GM20000 (cell line): ENCODE measurements around the gene CDA.

ENCODE experiments used
- DNase-seq: peaks from one replicate; pipeline ENCODE4 v3.0.0; 2012; ENCODE audit warnings: low spot score
- CTCF ChIP-seq: IDR thresholded peaks from 2 replicates; pipeline ENCODE4 v1.5.1; 2012; ENCODE audit warnings: mild to moderate bottlenecking, control low read depth; ENCODE audit errors: extremely low read depth, missing control alignments

CDA gene

GRCh38 chr1:20555758-20556120 lies 33.2 kb upstream of the CDA start:
- no peak for TF ChIP-seq CTCF
- DNase-seq: no peak

GRCh38 chr1:20558191-20558590 lies 30.7 kb upstream of the CDA start:
- no peak for DNase-seq
- TF ChIP-seq CTCF: no peak

GRCh38 chr1:20560966-20561365 lies 27.9 kb upstream of the CDA start:
- no peak for TF ChIP-seq CTCF
- no peak for DNase-seq

GRCh38 chr1:20565234-20565633 lies 23.7 kb upstream of the CDA start:
- DNase-seq: no peak
- no peak for TF ChIP-seq CTCF

- TF ChIP-seq CTCF: no peak
These were observed 19.3 kb upstream of the CDA start for GRCh38 chr1:20569523-20570098.

GRCh38 chr1:20571427-20571826 lies 17.5 kb upstream of the CDA start:
- no peak for DNase-seq

More at GRCh38 chr1:20569523-20570098, 19.3 kb upstream of the CDA start:
- no peak for DNase-seq

GRCh38 chr1:20573987-20574386 lies 14.9 kb upstream of the CDA start:
- no peak for TF ChIP-seq CTCF

More at GRCh38 chr1:20571427-20571826, 17.5 kb upstream of the CDA start:
- no peak for TF ChIP-seq CTCF

More at GRCh38 chr1:20573987-20574386, 14.9 kb upstream of the CDA start:
- DNase-seq: no peak
